Upper lobe of left lung (tissue), 6 donors: ENCODE results near the gene ABHD15. TPM values are rescaled to one million over a fixed set of nuclear protein-coding genes. Genes with fewer than 3 reads are reported as not detected.

Experiments
- ATAC-seq, 2 donors: fragments of 200-7000 bp; cut with Tn5 transposase; one replicate each; pipeline ENCODE4 v1.9.1; 2022; ENCODE audit warnings: mild to moderate bottlenecking in 2 of 2, moderate library complexity in 2 of 2; ENCODE audit not compliant: low FRiP score in 2 of 2
- DNase-seq, 2 donors: peaks; one replicate each; pipeline ENCODE4 v3.0.0-alpha.2; 2019 to 2020
- H3K27ac ChIP-seq, 4 donors: fragments of 200-600 bp; sonication (generic); one replicate each; pipeline ENCODE4 v1.5.1; 2016 to 2019
- H3K27me3 ChIP-seq, 4 donors: fragments of 200-600 bp; sonication (generic); one replicate each; pipeline ENCODE4 v1.5.1; 2017 to 2019
- H3K36me3 ChIP-seq, 4 donors: fragments of 200-600 bp; sonication (generic); one replicate each; pipeline ENCODE4 v1.5.1; 2016 to 2019
- H3K4me1 ChIP-seq, 4 donors: fragments of 200-600 bp; sonication (generic); one replicate each; pipeline ENCODE4 v1.5.1; 2018 to 2019
- H3K4me3 ChIP-seq, 4 donors: fragments of 200-600 bp; sonication (generic); one replicate each; pipeline ENCODE4 v1.5.1; 2017 to 2019; ENCODE audit warnings: mild to moderate bottlenecking in 2 of 4, moderate library complexity in 1 of 4
- H3K9me3 ChIP-seq, 4 donors: fragments of 200-600 bp; sonication (generic); one replicate each; pipeline ENCODE4 v1.5.1; 2018 to 2019
- EP300 ChIP-seq, 4 donors: sonication (generic); formaldehyde crosslinking; IDR thresholded peaks; one replicate each; pipeline ENCODE4 v1.5.1; 2017; ENCODE audit warnings: antibody characterized with exemption in 4 of 4, control low read depth in 2 of 4
- POLR2A ChIP-seq, 4 donors: fragments of 450-650 bp; IDR thresholded peaks; one replicate each; pipeline ENCODE4 v1.5.1; 2016 to 2017; ENCODE audit warnings: antibody characterized with exemption in 4 of 4, mild to moderate bottlenecking in 2 of 4
- POLR2AphosphoS5 ChIP-seq, 2 donors: sonication (generic); formaldehyde crosslinking; IDR thresholded peaks; one replicate each; pipeline ENCODE4 v1.5.1; 2017; ENCODE audit warnings: antibody characterized with exemption in 2 of 2
- WGBS, 2 donors: methylation state at CpG; one replicate each; pipeline ENCODE4 v1.1.5; 2017 to 2018; 5-methylcytosine and 5-hydroxymethylcytosine counted together
- total RNA-seq, 6 donors: library from RNA; depleted of rRNA in 4 of 6; stranded (reverse); fragments of >200 nt in 4 of 6; gene quantifications; one replicate each; pipeline versions ENCODE4 v1.1.0 to v1.2.1, GENCODE V29; 2016 to 2021
- TF ChIP-seq, protein P1 (sequence below), 6 experiments: fragments of 450-650 bp in 4 of 6; fragments of 200-600 bp in 2 of 6; sonication (generic) in 2 of 6; IDR thresholded peaks; one replicate each; pipeline ENCODE4 v1.5.1; 2016 to 2019; ENCODE audit warnings: antibody characterized with exemption in 6 of 6
- donor health status: DM: no; HTN: no; CAD: no; lungs with moderate emphysema.
- donor health status: DM: no; HTN: yes; CAD: no; lungs with severe emphysema.

ABHD15 gene
- total RNA-seq, 6 donors from 2014 or later = 12.8 to 17.8 (median 14.9) TPM

- Histone ChIP-seq H3K4me3 (peak overlapping the region in 3 of 4 donors; percentile 75 to 83 (median 76)), H3K27me3 (peaks cover 0 to 3% (median 0%) of the 10 kb centered on the region in 4 donors), H3K9me3 (no peaks in the 10 kb centered on the region), H3K27ac (peak overlapping the region; percentile 74 to 87 (median 84)), H3K4me1 (peaks cover 56 to 67% (median 61%) of the 10 kb centered on the region in 4 donors), H3K36me3 (no peaks in the 10 kb centered on the region)
- ATAC-seq = peak; percentile 86 to 90
- DNase-seq = peak; percentile 91 to 97
- 10 to 14% methylated on average over 10 to 25 of the region's 25 CpGs for WGBS, 2 donors
- TF ChIP-seq, protein P1, sequence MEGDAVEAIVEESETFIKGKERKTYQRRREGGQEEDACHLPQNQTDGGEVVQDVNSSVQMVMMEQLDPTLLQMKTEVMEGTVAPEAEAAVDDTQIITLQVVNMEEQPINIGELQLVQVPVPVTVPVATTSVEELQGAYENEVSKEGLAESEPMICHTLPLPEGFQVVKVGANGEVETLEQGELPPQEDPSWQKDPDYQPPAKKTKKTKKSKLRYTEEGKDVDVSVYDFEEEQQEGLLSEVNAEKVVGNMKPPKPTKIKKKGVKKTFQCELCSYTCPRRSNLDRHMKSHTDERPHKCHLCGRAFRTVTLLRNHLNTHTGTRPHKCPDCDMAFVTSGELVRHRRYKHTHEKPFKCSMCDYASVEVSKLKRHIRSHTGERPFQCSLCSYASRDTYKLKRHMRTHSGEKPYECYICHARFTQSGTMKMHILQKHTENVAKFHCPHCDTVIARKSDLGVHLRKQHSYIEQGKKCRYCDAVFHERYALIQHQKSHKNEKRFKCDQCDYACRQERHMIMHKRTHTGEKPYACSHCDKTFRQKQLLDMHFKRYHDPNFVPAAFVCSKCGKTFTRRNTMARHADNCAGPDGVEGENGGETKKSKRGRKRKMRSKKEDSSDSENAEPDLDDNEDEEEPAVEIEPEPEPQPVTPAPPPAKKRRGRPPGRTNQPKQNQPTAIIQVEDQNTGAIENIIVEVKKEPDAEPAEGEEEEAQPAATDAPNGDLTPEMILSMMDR (IDR thresholded peaks at IDR 0.05) = peak; percentile 91 to 98 (median 96)
- TF ChIP-seq POLR2A (IDR thresholded peaks at IDR 0.05) = no peak
- no peak for TF ChIP-seq EP300 (IDR thresholded peaks at IDR 0.05)
- TF ChIP-seq POLR2AphosphoS5 (IDR thresholded peaks at IDR 0.05) = peak in 1 of 2 donors; percentile 8
Measured at GRCh38 chr17:29591737-29592608, 25.1 kb upstream of the ABHD15 start.

- WGBS, 2 donors = 4 to 10% methylated on average over 14 to 31 of the region's 31 CpGs
- H3K4me1 ChIP-seq = peaks cover 63 to 74% (median 68%) of the 10 kb centered on the region in 4 donors
Measured at GRCh38 chr17:29591146-29591736, 24.4 kb upstream of the ABHD15 start.

GRCh38 chr17:29590411-29591145 is 23.7 kb upstream of the ABHD15 start:
- H3K36me3 ChIP-seq = no peaks in the 10 kb centered on the region
- TF ChIP-seq, protein P1 (IDR thresholded peaks at IDR 0.05) = no peak
- no peak for TF ChIP-seq POLR2AphosphoS5 (IDR thresholded peaks at IDR 0.05)
- TF ChIP-seq EP300 (IDR thresholded peaks at IDR 0.05) = no peak
- TF ChIP-seq POLR2A (IDR thresholded peaks at IDR 0.05) = no peak
- H3K4me1 ChIP-seq = peaks cover 68 to 74% (median 70%) of the 10 kb centered on the region in 4 donors
- H3K9me3 ChIP-seq = no peaks in the 10 kb centered on the region
- WGBS, 2 donors = 25 to 41% methylated on average over 15 to 29 of the region's 30 CpGs
- ATAC-seq (peak in 1 of 2 donors; percentile 0), DNase-seq (no peak)
- peaks cover 0 to 3% (median 0%) of the 10 kb centered on the region in 4 donors for H3K27me3 ChIP-seq
- peak overlapping the region in 3 of 4 donors; percentile 24 to 95 (median 83) for H3K4me3 ChIP-seq
- H3K27ac ChIP-seq = peak overlapping the region; percentile 74 to 87 (median 84)

More at GRCh38 chr17:29591146-29591736, 24.4 kb upstream of the ABHD15 start:
- no peaks in the 10 kb centered on the region for H3K36me3 ChIP-seq
- TF ChIP-seq POLR2A (IDR thresholded peaks at IDR 0.05) (no peak), POLR2AphosphoS5 (IDR thresholded peaks at IDR 0.05) (no peak), EP300 (IDR thresholded peaks at IDR 0.05) (no peak)
- TF ChIP-seq, protein P1 (IDR thresholded peaks at IDR 0.05) = no peak
- H3K4me3 ChIP-seq = peak overlapping the region in 3 of 4 donors; percentile 24 to 76 (median 75)
- H3K27me3 ChIP-seq = peaks cover 0 to 3% (median 0%) of the 10 kb centered on the region in 4 donors
- peak in 1 of 2 donors; percentile 52 for ATAC-seq
- H3K9me3 ChIP-seq = no peaks in the 10 kb centered on the region
- peak in 1 of 2 donors; percentile 87 for DNase-seq
- peak overlapping the region; percentile 74 to 87 (median 84) for H3K27ac ChIP-seq

DNA sequence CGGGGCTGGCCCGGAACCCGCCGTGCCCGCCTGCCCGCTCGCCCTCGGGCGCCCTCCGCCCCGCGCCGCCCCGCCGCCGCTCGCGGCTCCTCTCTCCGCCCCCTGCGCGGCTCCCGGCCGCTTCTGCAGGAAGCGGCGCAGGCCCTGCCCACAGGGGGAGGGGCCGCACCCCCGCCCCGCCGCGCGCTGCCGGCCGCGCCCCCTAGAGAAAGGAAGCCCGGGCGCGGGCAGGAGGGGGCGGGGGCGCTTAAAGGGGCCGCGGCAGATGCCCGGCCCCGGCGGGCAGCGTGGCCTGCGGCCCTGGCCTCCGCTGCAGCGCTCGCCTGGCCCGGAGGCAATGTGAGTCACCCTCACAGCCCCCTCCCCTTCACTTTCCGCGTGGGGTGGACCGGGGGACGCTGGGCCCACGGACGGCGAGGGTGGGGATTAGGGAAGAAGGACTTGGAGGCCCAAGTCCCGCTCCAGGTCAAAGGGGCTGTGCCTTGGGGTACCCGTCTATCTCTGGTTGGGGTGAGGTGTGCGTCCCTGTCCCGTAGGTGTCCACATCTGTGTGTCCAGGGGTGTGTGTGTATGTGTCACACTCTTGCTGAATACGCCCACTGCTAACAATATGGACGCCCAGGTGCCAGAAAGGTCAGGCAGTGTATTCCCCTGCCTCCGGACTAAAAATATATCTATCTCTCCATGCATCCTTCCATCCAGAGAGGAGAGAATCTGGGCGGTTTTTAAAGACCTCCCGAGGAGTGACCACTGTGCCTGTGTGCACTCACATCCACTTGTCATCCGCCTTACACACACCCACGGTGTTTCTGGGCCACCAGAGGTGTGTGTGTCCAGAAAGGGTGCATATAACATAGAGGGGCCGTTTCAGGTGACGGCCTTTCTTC is 22.9 kb upstream of the ABHD15 start, which contains the start of gene GIT1:
Gene GIT1 (minus strand): TSS at position 125 of the 887 bp plus-strand sequence. CDS start 270 bp downstream, outside the sequence.
- Histone ChIP-seq H3K36me3 (no peaks in the 10 kb centered on the region), H3K4me1 (peaks cover 71 to 79% (median 75%) of the 10 kb centered on the region in 4 donors), H3K9me3 (no peaks in the 10 kb centered on the region), H3K27me3 (peaks cover 0 to 3% (median 0%) of the 10 kb centered on the region in 4 donors), H3K27ac (peak within 1 kb of the TSS; percentile 84 to 92 (median 89)), H3K4me3 (peak within 1 kb of the TSS; percentile 54 to 95 (median 82))
- TF ChIP-seq POLR2AphosphoS5 (IDR thresholded peaks at IDR 0.05) (peak in 1 of 2 donors; percentile 78), EP300 (IDR thresholded peaks at IDR 0.05) (no peak), POLR2A (IDR thresholded peaks at IDR 0.05) (peak in 2 of 4 donors; percentile 45 to 61)
- TF ChIP-seq, protein P1 (IDR thresholded peaks at IDR 0.05) = peak in 2 of 6 experiments; percentile 15 to 46
- WGBS, 2 donors = 16 to 18% methylated on average over 20 to 29 of the region's 70 CpGs
- ATAC-seq (peak; percentile 82 to 88), DNase-seq (peak; percentile 92 to 97)
